Endothelial cell of umbilical vein (primary cell): ENCODE results near the gene FAM76B.

Experiments
- EZH2 ChIP-seq: IDR thresholded peaks from 2 replicates; pipeline ENCODE4 v1.6.1; 2012; ENCODE audit warnings: borderline replicate concordance, low read depth, mild to moderate bottlenecking, moderate library complexity, low read length, inconsistent platforms; ENCODE audit not compliant: severe bottlenecking
- JUN ChIP-seq: IDR thresholded peaks from 2 replicates; pipeline ENCODE4 v1.6.1; 2011; ENCODE audit warnings: borderline replicate concordance, low read depth; ENCODE audit not compliant: insufficient read length, insufficient read depth
- MYC ChIP-seq: IDR thresholded peaks from one replicate; pipeline ENCODE4 v1.6.1; 2011; ENCODE audit warnings: mild to moderate bottlenecking, low read depth, low read length
- POLR2A ChIP-seq: IDR thresholded peaks from 2 replicates; pipeline ENCODE4 v1.6.1; 2012; ENCODE audit warnings: low read depth, mild to moderate bottlenecking, control low read depth, low read length
- POLR2AphosphoS5 ChIP-seq: IDR thresholded peaks from 2 replicates; pipeline ENCODE4 v1.6.1; 2012; ENCODE audit warnings: low read depth, mild to moderate bottlenecking, control low read depth, low read length, moderate library complexity; ENCODE audit not compliant: insufficient read depth
- TF ChIP-seq, protein P1 (sequence below), 2 donors: IDR thresholded peaks; 1 replicate in 1 of 2; 2 replicates in 1 of 2; pipeline ENCODE4 v1.5.1; 2011; ENCODE audit warnings: low read length in 2 of 2, mild to moderate bottlenecking in 2 of 2, moderate library complexity in 2 of 2, control low read depth in 1 of 2, inconsistent platforms in 1 of 2, low read depth in 1 of 2; ENCODE audit not compliant: insufficient read depth in 1 of 2; ENCODE audit errors: extremely low read depth in 1 of 2

DNA sequence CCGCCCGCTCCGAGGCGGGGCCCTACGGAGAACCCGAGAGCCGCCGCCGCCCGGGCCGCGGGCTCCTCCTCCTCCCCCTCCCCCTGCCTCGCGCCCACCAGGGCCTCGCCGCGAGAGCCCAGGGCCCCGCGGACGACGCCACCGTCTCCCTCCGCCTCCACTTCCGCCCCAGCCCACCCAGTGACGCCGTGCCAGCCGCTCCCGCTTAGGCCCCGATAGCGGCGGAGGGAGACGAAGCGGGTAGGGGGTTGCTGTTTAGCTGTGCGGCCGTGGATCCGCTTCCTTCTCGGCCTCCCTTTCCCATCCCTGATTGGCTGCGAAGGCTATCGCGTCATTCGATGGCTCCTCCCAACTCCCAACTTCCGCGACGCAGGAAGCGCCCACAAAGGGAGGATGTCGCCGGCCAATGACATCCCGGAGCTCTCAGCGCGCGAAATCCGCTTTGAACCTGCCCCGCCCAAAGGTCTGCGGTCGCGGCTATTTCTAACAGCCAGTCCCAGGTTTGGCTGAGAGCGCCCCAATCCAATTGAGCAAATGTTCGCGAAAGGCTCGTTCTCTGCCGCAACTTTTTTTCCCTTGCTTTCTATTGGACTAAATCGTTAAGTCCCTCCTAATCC, at the start of gene FAM76B:
- TF ChIP-seq EZH2 (no peak), MYC (no peak), POLR2AphosphoS5 (peak; percentile 89), POLR2A (peak; percentile 73), JUN (no peak)
- TF ChIP-seq, protein P1, sequence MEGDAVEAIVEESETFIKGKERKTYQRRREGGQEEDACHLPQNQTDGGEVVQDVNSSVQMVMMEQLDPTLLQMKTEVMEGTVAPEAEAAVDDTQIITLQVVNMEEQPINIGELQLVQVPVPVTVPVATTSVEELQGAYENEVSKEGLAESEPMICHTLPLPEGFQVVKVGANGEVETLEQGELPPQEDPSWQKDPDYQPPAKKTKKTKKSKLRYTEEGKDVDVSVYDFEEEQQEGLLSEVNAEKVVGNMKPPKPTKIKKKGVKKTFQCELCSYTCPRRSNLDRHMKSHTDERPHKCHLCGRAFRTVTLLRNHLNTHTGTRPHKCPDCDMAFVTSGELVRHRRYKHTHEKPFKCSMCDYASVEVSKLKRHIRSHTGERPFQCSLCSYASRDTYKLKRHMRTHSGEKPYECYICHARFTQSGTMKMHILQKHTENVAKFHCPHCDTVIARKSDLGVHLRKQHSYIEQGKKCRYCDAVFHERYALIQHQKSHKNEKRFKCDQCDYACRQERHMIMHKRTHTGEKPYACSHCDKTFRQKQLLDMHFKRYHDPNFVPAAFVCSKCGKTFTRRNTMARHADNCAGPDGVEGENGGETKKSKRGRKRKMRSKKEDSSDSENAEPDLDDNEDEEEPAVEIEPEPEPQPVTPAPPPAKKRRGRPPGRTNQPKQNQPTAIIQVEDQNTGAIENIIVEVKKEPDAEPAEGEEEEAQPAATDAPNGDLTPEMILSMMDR (IDR thresholded peaks at IDR 0.05; ENCODE audit: extremely low read depth in 1 of 2, insufficient read depth in 1 of 2, low read depth in 1 of 2, low read length in 2 of 2), result no peak
